OCI-M1 (cell line): ENCODE data around the gene PRPSAP1.
"Not testable (repeated sequence)": the region's sequence is repeated elsewhere in the genome, so short reads cannot be mapped to it uniquely, and the experiment has no call there.

ENCODE experiments used
- DNase-seq: peaks from one replicate; lab custom pipeline; 2025; lab: John Stamatoyannopoulos, UW

The PRPSAP1 gene

DNA sequence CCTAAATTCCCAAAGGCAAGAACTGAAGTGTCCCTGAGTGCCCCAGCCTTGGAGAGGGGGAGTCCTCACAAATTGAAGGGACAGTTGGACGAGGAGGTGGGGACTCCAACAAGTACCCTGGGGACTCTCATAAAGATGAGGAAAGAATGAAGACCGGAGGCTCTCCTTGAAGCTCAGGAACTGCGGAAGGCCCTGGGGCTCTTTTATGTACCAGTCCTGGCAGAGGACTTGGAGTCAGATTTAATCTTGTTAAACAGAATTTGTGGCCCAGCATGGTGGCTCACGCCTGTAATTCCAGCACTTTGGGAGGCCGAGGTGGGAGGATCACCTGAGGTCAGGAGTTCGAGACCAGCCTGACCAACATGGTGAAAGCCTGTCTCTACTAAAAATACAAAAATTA lies 6.1 kb upstream of the PRPSAP1 start:
- DNase-seq, result not testable (repeated sequence)

DNA sequence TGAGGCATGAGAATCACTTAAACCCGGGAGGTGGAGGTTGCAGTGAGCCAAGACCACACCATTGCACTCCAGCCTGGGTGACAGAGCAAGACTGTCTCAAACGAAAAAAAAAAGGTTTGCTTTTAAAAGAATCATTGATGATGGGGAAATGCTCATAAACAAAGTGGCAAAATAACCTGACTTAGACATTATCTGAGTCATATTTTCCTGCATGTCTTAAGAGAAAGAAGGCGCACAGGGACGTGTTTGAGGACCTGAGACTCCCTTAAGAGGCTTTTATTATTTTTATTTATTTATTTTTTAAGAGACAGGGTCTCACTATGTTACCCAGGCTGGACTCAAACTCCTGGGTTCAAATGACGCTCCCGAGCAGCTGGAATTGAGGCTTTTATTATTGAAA lies 5.7 kb upstream of the PRPSAP1 start:
- DNase-seq, result no peak

DNA sequence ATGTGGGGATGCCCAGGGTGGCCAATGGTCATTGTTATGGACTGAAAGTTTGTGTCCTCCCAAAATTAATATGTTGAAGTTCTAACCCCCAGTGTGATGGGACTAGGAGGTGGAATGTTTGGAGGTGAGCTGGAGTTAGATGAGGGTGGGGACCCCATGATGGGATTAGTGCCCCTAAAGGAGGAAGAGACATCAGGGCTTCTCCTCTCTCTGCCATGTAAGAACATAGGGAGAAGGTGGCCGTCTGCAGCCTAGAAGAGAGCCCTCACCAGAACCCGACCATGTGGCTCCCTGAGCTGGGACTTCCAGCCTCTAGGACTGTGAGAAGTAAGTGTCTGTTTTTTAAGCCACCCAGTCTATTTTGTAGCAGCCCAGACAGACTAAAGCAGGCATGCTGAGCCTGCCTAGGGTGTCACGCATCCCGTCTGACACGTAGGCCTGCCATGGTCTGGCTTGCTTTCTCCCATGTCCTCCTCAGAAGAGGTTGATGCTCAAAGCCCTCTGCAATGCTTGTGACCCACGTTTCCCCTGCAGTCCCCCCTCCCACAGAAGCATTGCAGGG lies 4.0 kb upstream of the PRPSAP1 start:
- DNase-seq, result no peak

DNA sequence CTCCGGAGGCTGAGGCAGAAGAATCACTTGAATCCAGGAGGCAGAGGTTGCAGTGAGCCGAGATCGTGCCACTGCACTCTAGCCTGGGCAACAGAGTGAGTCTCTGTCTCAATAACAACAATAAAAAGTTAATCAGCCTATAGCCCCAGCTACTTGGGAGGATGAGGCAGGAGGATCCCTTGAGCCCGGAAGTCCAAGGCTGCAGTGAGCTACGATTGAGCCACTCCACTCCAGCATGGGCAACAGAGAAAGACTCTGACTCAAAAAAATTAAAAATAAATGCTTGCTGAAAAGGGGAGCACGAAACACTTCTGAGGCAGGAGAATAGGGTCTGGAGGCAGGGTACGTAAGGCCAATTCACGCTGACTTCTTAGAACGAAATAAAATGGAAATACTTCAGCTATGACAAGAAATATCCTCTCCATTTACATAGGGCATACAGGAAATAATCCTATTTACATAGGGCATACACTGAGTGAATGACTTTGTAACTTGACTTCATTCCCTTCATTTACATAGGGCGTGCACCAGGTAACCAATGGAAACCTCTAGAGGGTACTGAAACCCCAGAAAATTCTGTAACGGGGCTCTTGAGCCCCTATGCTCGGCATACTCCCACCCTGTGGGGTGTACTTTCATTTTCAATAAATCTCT lies 3.2 kb upstream of the PRPSAP1 start:
- no peak for DNase-seq

DNA sequence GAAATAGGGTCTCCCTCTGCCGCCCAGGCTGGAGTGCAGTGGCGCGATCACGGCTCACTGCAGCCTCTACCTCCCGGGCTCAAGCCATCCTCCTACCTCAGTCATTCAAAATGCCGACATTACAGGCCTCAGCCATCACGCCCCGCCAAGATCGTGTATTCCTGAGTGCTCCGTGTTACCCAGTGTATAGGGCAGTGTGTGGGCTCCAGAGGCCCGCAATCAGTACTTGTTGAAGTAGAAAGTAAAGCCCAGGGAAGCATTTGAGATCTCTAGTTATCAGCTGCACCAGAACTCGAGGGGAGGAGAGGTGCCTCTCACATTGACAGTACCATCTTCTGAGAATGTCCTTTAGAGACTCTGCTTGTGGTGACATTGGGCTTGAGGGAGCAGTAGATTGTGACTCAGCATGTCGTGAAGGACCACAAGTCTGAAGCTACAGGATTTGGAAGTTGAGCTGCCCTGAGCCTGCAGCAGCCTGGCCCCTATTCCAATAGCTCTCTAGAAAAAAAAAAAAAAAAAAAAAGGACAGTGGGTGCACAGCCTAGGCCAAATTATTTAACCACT lies 1.1 kb upstream of the PRPSAP1 start:
- peak; percentile 97 for DNase-seq

DNA sequence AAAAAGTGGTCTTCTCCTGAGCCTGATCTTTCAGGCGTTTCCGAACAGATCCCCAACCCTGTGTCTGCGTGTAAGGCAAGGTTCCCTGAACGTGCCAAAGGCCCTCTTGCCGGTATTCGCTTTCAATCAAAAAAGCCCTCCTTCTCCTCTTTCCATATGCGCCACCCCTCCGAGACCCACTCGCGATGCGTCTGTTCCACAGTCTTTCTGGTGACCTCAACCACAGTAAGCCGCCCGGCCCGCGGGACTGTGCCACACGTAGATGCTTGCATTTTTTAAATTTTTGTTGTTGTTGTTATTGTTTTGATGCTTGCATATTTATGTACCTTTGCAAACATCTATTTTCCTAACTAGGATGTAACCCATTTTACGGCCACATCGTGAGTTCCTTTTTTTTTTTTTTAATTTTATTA lies 607 bp upstream of the PRPSAP1 start:
- no peak for DNase-seq

DNA sequence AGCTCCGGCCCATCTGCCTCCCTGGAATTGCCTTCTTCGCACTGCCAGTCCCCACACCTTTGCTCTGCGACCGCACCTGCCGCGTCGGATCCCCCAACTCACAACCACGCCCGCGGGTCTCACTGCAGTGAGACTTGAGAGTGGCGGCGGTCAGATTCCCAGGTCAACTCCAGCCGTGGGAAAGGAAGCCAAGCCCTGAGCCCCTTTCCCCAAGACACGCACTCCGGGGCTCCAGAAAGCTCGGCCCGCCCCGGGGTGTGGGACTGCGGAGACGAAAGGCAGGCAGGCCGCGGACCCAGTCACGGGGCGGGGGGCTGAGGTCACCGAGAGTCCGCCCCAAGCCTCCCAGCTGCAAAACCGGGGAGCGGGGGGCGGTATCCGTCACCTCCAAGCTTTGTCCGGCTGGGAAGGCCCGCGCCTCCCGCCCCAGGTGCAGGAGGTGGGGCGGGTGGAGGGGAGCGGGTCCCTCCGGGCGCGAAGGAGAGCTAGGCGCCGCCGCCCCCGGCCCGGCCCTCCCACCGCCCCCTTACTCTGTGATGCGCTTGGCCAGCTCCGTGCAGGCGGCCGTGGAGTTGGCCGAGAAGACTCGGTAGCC lies 615 bp downstream of the PRPSAP1 start:
- DNase-seq, result peak; percentile 25

DNA sequence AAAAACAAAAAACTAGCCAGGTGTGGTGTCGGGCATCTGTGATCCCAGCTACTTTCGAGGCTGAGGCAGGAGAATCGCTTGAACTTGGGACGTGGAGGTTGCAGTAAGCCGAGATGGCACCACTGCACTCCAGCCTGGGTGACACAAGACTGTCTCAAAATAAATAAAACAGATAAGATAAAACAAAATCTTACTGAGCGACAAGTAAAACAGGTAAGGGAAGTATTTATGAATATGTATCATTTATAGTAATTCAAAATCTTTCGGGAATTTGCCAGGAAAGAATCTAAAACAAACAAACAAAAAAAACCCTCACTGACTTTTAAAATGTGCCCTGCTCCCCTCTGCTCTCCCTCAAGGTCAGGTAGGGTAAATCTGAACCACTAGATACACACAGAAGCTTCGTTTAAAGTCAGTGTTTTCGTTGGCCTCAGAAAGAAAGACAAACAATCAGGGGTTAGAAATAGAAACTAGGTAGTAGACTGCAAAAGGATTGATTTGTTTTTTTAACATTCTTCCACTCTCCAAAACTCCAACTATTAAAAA lies 2.1 kb downstream of the PRPSAP1 start:
- no peak for DNase-seq

DNA sequence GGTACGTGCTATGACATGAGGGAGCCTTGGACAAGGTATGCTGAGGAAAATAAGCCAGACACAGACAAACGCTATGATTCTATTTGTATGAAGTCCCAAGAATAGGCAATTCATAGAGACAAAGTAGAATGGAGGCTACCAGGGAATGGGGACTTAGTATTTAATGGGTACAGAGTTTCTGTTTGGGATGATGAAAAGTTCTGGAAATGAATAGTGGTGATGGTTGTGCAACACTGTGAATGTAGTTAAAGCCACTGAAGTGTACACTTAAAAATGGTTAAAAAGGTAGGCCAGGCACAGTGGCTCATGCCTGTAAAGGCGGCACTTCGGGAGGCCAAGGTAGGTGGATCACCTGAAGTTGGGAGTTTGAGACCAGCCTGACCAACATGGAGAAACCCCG lies 3.3 kb downstream of the PRPSAP1 start:
- no peak for DNase-seq

DNA sequence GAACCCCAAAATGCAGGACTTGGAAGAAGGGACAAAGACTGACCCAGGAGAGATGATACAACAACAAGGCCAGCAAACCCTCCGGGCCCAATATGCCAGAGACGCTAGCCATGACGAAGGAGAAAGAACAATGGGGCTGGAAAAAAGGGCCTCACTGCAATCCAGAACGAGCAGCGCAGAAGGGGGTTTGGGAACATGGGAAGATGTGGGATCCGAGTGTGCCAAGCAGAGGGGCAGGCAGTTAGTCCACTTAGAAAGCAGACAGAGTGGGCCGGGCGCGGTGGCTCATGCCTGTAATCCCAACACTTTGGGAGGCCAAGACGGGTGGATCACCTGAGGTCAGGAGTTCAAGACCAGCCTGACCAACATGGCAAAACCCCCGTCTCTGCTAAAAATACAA lies 6.8 kb downstream of the PRPSAP1 start:
- DNase-seq, result not testable (repeated sequence)

DNA sequence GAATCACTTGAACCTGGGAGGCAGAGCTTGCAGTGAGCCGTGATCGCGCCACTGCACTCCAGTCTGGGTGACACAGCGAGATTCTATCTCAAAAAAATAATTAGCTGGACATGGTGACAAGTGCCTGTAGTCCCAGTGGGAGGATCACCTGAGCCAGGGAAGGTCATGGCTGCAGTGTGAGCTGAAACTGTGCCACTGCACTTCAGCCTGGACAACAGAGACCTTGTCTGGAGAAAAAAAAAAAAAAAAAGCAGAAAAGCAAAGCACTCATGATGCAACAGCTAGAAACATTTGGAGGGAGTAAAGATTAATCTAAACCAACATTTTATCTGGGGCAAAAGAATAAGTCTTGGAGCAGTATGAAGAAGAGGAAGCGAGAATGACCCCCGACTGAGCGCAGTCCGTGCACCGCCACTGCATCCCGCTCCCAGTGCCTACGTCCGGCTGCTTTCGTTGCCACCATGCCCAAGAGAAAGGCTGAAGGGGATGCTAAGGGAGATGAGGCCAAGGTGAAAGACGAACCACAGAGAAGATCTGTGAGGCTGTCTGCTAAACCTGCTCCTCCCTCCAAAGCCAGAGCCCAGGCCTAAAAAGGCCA lies 8.2 kb downstream of the PRPSAP1 start:
- peak; percentile 92 for DNase-seq

DNA sequence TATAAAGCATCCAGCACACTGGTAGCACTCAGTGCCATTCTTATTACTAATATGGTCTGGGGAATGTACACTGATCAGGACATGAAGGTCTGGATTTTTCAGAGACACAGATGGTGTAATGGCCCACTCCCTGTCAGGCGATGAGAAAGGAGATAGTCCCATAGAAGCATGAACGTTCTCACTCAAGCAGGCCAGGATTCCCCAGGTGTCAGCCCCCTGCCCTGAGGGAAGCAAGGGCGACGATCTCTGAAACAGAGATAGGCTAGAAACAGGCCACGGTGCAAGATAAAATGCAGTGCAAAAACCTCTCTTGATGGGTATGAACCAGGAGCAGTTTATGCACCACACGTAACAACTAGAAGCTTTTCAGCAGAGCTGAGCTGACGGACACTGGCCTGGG lies 10.6 kb downstream of the PRPSAP1 start:
- no peak for DNase-seq

DNA sequence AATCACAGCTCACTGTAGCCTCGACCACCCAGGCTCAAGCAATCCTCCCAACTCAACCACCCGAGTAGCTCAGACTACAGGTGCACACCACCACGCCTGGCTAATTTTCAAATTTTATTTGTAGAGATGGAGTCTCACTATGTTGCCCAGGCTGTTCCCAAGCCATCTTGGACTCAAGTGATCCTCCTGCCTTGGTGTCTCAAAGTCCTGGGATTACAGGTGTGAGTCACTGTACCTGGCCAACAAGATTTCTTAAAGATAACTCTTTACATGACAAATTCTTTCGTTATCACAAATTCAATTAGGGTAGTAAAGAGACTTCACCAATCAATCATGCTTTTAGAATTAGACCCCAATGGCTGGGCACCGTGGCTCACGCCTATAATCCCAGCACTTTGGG lies 12.4 kb downstream of the PRPSAP1 start:
- DNase-seq, result no peak

DNA sequence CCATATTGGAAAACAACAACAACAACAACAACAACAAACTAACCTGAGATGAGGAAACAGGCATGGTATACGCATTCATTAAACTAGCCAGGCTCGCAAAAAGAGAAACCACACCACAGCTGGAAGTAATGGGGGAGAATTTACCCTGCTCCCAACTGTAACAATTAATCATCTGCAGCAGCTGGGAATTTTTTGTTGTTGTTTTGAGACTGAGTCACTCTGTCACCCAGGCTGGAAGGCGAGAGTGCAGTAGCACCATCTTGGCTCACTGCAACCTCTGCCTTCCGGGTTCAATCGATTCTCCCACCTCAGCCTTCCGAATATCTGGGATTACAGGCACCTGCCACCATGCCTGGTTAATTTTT lies 16.3 kb downstream of the PRPSAP1 start:
- no peak for DNase-seq

DNA sequence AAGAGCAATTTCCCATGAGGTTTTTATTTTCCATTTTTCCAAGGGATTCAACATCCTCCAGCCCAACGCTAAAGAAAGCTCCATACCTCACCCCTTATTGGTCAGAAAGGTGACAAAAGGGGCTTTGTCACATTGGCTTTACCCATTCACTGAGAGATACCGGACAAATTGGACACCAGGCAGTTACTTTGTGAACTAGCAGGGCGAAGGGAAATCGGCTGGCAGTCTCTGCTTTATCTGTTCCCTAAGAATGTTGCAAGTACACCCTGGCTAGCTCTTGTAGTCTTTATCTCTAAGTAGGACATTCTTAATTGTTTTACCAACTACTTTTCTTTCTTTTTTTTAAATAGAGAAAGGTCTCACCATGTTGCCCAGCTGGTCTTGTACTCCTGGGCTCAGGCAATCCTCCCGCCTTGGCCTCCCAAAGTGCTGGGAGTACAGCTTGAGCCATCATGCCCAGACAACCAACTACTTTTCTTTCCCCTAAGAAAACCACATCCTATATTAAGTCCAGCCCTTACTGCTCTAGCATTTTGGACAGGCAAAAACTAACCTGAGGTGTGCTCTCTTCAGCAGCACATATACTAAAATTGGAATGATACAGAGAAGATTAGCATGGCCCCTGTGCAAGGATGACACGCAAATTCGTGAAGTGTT lies 16.8 kb downstream of the PRPSAP1 start:
- DNase-seq, result no peak

DNA sequence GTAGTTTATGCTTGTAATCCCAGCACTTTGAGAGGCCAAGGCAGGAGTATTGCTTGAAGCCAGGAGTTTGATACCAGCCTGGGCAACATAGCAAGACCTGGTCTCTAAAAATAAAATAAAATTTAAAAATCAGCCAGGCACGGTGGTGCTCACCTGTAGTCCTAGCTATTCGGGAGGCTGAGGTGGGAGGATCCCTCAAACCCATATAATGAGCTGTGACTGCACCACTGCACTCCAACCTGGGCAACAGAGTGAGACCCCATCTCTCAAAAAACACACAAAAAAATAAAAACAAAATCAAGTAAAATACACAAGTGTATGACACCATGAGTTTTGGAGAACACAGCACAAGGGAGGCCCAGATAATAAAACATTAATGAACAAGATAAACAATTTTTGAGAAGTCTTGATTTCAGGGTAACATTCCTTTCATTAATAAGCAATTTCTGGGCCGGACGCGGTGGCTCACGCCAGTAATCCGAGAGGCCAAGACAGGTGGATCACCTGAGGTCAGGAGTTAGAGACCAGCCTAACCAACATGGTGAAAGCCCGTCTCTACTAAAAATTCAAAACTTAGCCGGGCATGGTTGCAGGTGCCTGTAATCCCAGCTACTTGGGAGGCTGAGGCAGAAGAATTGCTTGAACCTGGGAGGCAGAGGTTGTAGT lies 17.9 kb downstream of the PRPSAP1 start:
- no peak for DNase-seq

DNA sequence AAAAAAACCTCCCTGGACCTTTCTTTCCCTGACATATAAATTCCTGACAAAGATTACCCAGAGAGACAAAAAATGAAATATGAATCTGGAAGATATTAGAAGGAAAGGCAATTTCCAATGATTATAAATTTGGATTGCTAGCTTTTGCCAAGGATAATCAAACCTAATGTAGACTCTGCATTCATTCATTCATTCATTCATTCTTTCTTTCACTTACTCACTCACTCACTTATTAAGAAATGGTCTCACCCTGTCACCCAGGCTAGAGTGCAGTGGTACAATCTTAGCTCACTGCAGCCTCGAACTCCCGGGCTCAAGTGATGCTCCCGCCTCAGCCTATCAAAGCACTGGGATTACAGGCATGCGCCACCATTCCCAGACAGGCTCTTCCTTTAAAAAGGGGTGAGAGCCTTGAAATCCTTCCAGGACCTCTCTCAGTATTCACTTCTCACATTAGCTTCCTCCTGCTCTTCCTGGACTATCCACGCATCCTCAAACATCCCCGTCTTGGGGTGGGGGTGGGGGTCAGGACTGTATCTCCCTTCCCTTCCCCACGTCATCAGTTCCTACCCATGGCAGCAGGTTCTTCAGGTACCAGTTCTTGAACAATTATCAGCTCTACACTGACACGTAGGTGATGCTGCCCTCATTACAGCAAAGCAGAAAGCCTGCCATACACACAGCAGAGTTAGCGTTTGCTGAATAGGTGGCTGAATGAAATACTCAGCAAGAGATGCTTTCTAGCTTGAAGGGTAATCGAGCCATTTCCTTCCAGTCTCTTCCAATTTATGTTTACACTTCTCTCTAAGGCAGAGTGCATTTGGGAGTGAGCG lies 19.8 kb downstream of the PRPSAP1 start:
- DNase-seq, result no peak

DNA sequence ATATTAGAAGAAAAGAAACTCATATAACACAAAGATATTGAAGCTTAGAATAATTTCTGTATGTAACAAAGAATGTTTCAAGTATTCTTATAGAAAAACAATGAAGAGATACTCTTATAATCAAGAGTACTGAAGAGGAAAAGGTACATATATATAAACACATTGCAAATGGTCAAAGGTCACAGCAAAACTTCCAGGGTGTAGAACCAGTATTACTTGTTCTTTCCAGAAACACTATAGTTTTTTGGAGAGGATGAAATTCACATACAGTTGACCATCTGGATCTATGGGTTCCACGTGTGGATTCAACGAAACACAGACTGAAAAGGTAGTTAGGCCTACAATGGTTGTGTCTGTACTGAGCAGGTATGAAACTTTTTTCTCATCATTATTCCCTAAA lies 22.6 kb downstream of the PRPSAP1 start:
- DNase-seq, result no peak

DNA sequence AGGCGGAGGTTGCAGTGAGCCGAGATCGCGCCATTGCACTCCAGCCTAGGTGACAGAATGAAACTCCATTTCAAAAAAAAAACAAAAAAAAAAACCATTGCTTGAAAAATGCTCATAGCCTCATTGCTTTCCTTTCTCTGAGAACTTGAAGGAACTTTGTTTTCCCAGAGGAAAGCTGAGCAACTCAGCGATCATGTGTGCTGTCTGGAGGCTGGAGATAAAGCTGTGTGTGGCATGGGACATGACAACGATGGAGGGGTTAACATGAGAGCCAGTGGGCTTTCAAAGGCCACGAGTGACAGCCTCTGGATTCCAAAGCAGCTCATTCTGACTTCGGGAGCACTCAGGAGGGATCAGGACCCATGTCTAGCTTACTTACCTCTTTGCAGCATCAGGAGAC lies 24.1 kb downstream of the PRPSAP1 start:
- DNase-seq, result no peak

DNA sequence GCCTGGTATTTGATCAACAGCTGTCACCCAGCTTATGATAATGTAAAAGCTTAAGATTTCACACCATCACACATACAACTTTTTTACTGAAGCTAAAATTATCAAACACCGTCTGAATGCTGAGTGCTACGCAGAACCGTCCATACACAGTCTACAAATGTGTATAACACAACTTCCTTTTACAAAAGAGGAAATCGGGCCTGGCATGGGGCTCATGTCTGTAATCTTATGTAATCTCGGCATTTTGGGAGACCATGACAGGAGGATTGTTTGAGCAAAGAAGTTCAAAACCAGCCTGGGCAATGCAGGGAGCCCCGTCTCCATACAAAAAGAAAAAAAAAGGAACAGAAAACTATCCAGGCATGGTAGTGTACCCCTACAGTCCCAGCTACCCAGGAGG lies 26.0 kb downstream of the PRPSAP1 start:
- DNase-seq, result no peak

DNA sequence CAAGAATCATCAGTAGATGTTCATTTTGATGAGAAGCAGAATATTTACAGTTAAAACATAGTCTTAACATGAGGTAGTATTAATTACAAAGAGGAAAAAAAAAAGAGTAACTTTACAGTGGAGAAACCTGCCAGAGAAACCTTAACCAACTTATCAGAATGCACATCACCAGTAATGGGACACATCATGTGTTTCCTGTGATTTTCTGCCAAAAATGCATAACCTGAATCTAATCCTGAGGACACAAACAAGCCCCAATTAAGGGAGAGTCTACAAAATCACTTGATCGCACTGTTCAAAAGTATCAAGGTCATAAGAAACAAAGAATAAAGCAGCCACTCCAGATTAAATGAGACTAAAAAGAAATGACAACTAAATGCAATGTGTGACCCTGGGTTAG lies 27.4 kb downstream of the PRPSAP1 start:
- DNase-seq, result no peak
